IMR-90 (cell line): ENCODE results near the gene APH1A. TPM values are rescaled to one million over a fixed set of nuclear protein-coding genes. Genes with fewer than 3 reads are reported as not detected.

ENCODE experiments used
- ATAC-seq: fragments of 200-7000 bp; cut with Tn5 transposase; 2 replicates; pipeline ENCODE4 v1.9.1; 2020; ENCODE audit warnings: low read depth, mild to moderate bottlenecking, moderate library complexity
- BruUV-seq: library from RNA; stranded (reverse); fragments of 400-500 nt; replicated peaks from 2 replicates; lab custom pipeline; 2021; lab: Mats Ljungman, UMichigan
- CTCF ChIA-PET: fragments of 300-600 bp; formaldehyde crosslinking; extraction: SDS; loops from one replicate; lab custom pipeline; 2021; ENCODE audit warnings: antibody characterized with exemption; lab: Yijun Ruan, JAX
- POLR2A ChIA-PET: fragments of 300-600 bp; sonication (Branson Sonifier 250); formaldehyde crosslinking; loops from one replicate; lab custom pipeline; 2022; ENCODE audit warnings: antibody characterized with exemption; ENCODE audit not compliant: unreplicated experiment; lab: Charles Lee
- DNase-seq: peaks from one replicate; pipeline ENCODE4 v3.0.0; 2013
- H2AFZ ChIP-seq: replicated peaks from 2 replicates; pipeline ENCODE3; 2013; ENCODE audit warnings: low read length, mild to moderate bottlenecking; ENCODE audit not compliant: poor library complexity
- H2AK5ac ChIP-seq: 2 replicates; pipeline ENCODE4 v1.6.1; 2013; ENCODE audit warnings: low read depth, low read length, inconsistent platforms
- H2AK9ac ChIP-seq: replicated peaks from 2 replicates; pipeline ENCODE3; 2013; ENCODE audit warnings: mild to moderate bottlenecking, low read depth, low read length, moderate library complexity; ENCODE audit not compliant: poor library complexity
- H2BK120ac ChIP-seq: 2 replicates; pipeline ENCODE4 v1.6.1; 2013; ENCODE audit warnings: low read depth, low read length, inconsistent platforms
- H2BK15ac ChIP-seq: 3 replicates; pipeline ENCODE4 v1.6.1; 2013; ENCODE audit warnings: low read depth, low read length, inconsistent platforms
- H2BK20ac ChIP-seq: 2 replicates; pipeline ENCODE4 v1.6.1; 2013; ENCODE audit warnings: low read depth, mild to moderate bottlenecking, inconsistent platforms, low read length, moderate library complexity
- H2BK5ac ChIP-seq: 2 replicates; pipeline ENCODE4 v1.6.1; 2013; ENCODE audit warnings: mild to moderate bottlenecking, low read depth, low read length, inconsistent platforms; ENCODE audit not compliant: poor library complexity, severe bottlenecking
- H3K14ac ChIP-seq: replicated peaks from 2 replicates; pipeline ENCODE4 v1.6.1; 2013; ENCODE audit warnings: low read depth, low read length, inconsistent platforms
- H3K18ac ChIP-seq: 2 replicates; pipeline ENCODE4 v1.6.1; 2013; ENCODE audit warnings: low read depth, low read length, control low read depth
- H3K23ac ChIP-seq: 2 replicates; pipeline ENCODE4 v1.6.1; 2013; ENCODE audit warnings: low read depth, low read length, inconsistent platforms
- H3K27ac ChIP-seq: 2 replicates; pipeline ENCODE4 v1.5.1; 2013; ENCODE audit warnings: mild to moderate bottlenecking, control low read depth, low read length; ENCODE audit not compliant: insufficient read depth
- H3K27me3 ChIP-seq: 2 replicates; pipeline ENCODE4 v1.6.1; 2013; ENCODE audit warnings: low read length; ENCODE audit not compliant: control insufficient read depth, insufficient read depth
- H3K36me3 ChIP-seq: 2 replicates; pipeline ENCODE4 v1.6.1; 2013; ENCODE audit warnings: low read length, mixed read lengths; ENCODE audit not compliant: control insufficient read depth, insufficient read depth
- H3K4ac ChIP-seq: 2 replicates; pipeline ENCODE4 v1.6.1; 2013; ENCODE audit warnings: low read depth, low read length, inconsistent platforms
- H3K4me1 ChIP-seq: 2 replicates; pipeline ENCODE4 v1.6.1; 2013; ENCODE audit warnings: low read length, mixed read lengths; ENCODE audit not compliant: control insufficient read depth, insufficient read depth
- H3K4me2 ChIP-seq: 2 replicates; pipeline ENCODE4 v1.6.1; 2013; ENCODE audit warnings: low read depth, mild to moderate bottlenecking, control low read depth, low read length, moderate library complexity
- H3K4me3 ChIP-seq: 2 replicates; pipeline ENCODE4 v1.5.1; 2013; ENCODE audit warnings: low read depth, mild to moderate bottlenecking, control low read depth, low read length, moderate library complexity; ENCODE audit not compliant: insufficient read depth
- H3K56ac ChIP-seq: 2 replicates; pipeline ENCODE4 v1.6.1; 2013; ENCODE audit warnings: low read length, inconsistent platforms; ENCODE audit not compliant: insufficient read depth; ENCODE audit errors: extremely low read depth
- H3K79me1 ChIP-seq, 2 experiments: 2 replicates each; pipeline ENCODE4 v1.6.1; 2013; ENCODE audit warnings: low read length in 2 of 2, inconsistent platforms in 1 of 2, low read depth in 1 of 2
- H3K9ac ChIP-seq: 2 replicates; pipeline ENCODE4 v1.6.1; 2013; ENCODE audit warnings: low read depth, low read length, control low read depth
- H3K9me1 ChIP-seq: 2 replicates; pipeline ENCODE4 v1.6.1; 2013; ENCODE audit warnings: low read length, inconsistent platforms; ENCODE audit not compliant: insufficient read depth
- H3K9me3 ChIP-seq: 2 replicates; pipeline ENCODE4 v1.6.1; 2013; ENCODE audit warnings: low read length; ENCODE audit not compliant: control insufficient read depth, insufficient read depth
- H4K20me1 ChIP-seq: 2 replicates; pipeline ENCODE4 v1.6.1; 2013; ENCODE audit warnings: low read length, inconsistent platforms; ENCODE audit not compliant: insufficient read depth
- H4K5ac ChIP-seq: 2 replicates; pipeline ENCODE4 v1.6.1; 2013; ENCODE audit warnings: mild to moderate bottlenecking, low read depth, low read length, control low read depth
- H4K8ac ChIP-seq, 2 experiments: 2 replicates each; pipeline ENCODE4 v1.6.1; 2013; ENCODE audit warnings: low read depth in 2 of 2, low read length in 2 of 2, control low read depth in 1 of 2, inconsistent platforms in 1 of 2
- H4K91ac ChIP-seq: 2 replicates; pipeline ENCODE4 v1.6.1; 2013; ENCODE audit warnings: low read depth, low read length, inconsistent platforms; ENCODE audit not compliant: insufficient read depth
- CEBPB ChIP-seq: IDR thresholded peaks from 2 replicates; pipeline ENCODE4 v1.6.1; 2012; ENCODE audit warnings: low read depth, low read length, improper control_type of control experiment
- CHD1 ChIP-seq: IDR thresholded peaks from 2 replicates; pipeline ENCODE4 v1.6.1; 2012; ENCODE audit warnings: low read depth, low read length, improper control_type of control experiment
- MAFK ChIP-seq: IDR thresholded peaks from 2 replicates; pipeline ENCODE4 v1.6.1; 2012; ENCODE audit warnings: low read depth, low read length, improper control_type of control experiment
- MAZ ChIP-seq: IDR thresholded peaks from 2 replicates; pipeline ENCODE4 v1.6.1; 2012; ENCODE audit warnings: low read depth, mild to moderate bottlenecking, low read length, improper control_type of control experiment, moderate library complexity, borderline replicate concordance
- MXI1 ChIP-seq: IDR thresholded peaks from 2 replicates; pipeline ENCODE4 v1.6.1; 2012; ENCODE audit warnings: low read depth, mild to moderate bottlenecking, low read length, moderate library complexity, borderline replicate concordance
- NFE2L2 ChIP-seq: fragments of 150-350 bp; IDR thresholded peaks from 2 replicates; pipeline ENCODE4 v1.6.1; 2016; ENCODE audit warnings: low read depth, mild to moderate bottlenecking, low read length
- POLR2A ChIP-seq: IDR thresholded peaks from 2 replicates; pipeline ENCODE4 v1.6.1; 2012; ENCODE audit warnings: mild to moderate bottlenecking, low read depth, low read length
- RAD21 ChIP-seq: IDR thresholded peaks from 2 replicates; pipeline ENCODE4 v1.6.1; 2012; ENCODE audit warnings: low read length, improper control_type of control experiment
- RCOR1 ChIP-seq: IDR thresholded peaks from 2 replicates; pipeline ENCODE4 v1.6.1; 2012; ENCODE audit warnings: mild to moderate bottlenecking, low read length, improper control_type of control experiment; ENCODE audit not compliant: insufficient replicate concordance
- RFX5 ChIP-seq: IDR thresholded peaks from 2 replicates; pipeline ENCODE4 v1.8.0; 2012; ENCODE audit warnings: low read depth, mild to moderate bottlenecking, low read length, moderate library complexity
- SMC3 ChIP-seq: fragments of 150-350 bp; IDR thresholded peaks from 2 replicates; pipeline ENCODE4 v1.6.1; 2016; ENCODE audit warnings: low read depth, mild to moderate bottlenecking, antibody characterized with exemption, low read length, moderate library complexity
- WGBS, 2 experiments: methylation state at CpG; one replicate each; pipeline versions ENCODE4 v1.1.5 to v1.1.7; 2013; ENCODE audit warnings: missing lambda C conversion rate in 2 of 2; ENCODE audit not compliant: insufficient read length in 1 of 2; ENCODE audit errors: extremely low coverage in 2 of 2; 5-methylcytosine and 5-hydroxymethylcytosine counted together
- dilution Hi-C: fragments of 300-500 bp; cut with HindIII; formaldehyde crosslinking; loops from one replicate; pipeline ENCODE4 v1.14.3; 2018; ENCODE audit warnings: low sequenced_read_pairs; ENCODE audit not compliant: unreplicated experiment
- in situ Hi-C: fragments of 300-500 bp; cut with MboI; formaldehyde crosslinking; loops from 3 replicates; pipeline ENCODE4 v1.14.3; 2019; ENCODE audit warnings: low sequenced_read_pairs, inconsistent platforms, mixed read lengths
- intact Hi-C: fragments of 100-400 bp; cut with micrococcal nuclease; formaldehyde crosslinking; loops from 2 replicates; pipeline ENCODE4 v1.10.0; 2022
- polyA plus RNA-seq, 3 experiments: library from polyadenylated mRNA; depleted of rRNA; stranded (reverse); fragments of >200 nt; gene quantifications; 2 replicates each; pipeline ENCODE4 v1.2.3, GENCODE V29; 2012; ENCODE audit warnings: low replicate concordance in 1 of 3
- total RNA-seq: library from RNA; depleted of rRNA; stranded (reverse); fragments of >200 nt; gene quantifications from 2 replicates; pipeline ENCODE4 v1.2.3, GENCODE V29; 2012
- TF ChIP-seq, protein P1 (sequence below): fragments of 150-350 bp; IDR thresholded peaks from 2 replicates; pipeline ENCODE4 v1.6.1; 2016; ENCODE audit warnings: low read depth, mild to moderate bottlenecking, low read length, moderate library complexity, borderline replicate concordance

Gene APH1A
- total and polyA plus RNA-seq, 2 of the 4 experiments (the other 2 are of a cell fraction): 62.0 to 94.2 TPM

DNA sequence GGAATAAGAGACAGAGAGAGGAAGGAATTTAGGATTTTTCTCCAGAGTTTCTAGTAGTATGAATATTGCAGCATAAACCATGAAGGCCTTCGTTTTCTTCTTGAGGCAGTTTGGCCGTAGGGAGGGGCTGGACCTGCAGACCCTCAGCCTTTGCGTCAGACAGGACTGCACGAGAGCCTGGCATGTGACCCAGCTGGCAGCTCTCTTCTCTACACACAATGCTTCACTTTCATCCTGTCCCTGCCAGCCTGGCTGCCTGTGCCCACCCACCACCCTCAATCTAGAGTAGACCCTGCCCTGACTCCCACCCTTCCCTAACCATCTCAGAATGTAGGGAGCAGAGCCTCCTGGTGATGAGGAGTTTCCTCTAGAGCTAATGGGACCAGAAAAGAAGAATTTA, 9.6 kb downstream of the APH1A start:
- BruUV-seq: no TSS peak
- no peak overlapping the region for H2AFZ ChIP-seq
- H2BK15ac ChIP-seq: no peak overlapping the region
- H3K27ac ChIP-seq: no peak overlapping the region
- no peak overlapping the region; the same call in 1 of the 2 replicates for H4K5ac ChIP-seq
- no peaks in the 10 kb centered on the region for H3K9me3 ChIP-seq
- no peak for DNase-seq
- H3K79me1 ChIP-seq: no peaks in the 10 kb centered on the region
- dilution Hi-C loops: no loop called here
- H3K27me3 ChIP-seq: no peaks in the 10 kb centered on the region
- H4K8ac ChIP-seq: no peak overlapping the region
- no peak overlapping the region for H2AK9ac ChIP-seq
- no peaks in the 10 kb centered on the region for H3K36me3 ChIP-seq
- peaks cover 24% of the 10 kb centered on the region for H3K4me1 ChIP-seq
- no peak overlapping the region for H2BK20ac ChIP-seq
- WGBS, 2 experiments: 49% methylated on average over 4 of the region's 4 CpGs; no CpG with 5 or more reads in 1 of the 2 experiments
- ChIA-PET CTCF (no interaction called here), POLR2A (no interaction called here)
- no peak overlapping the region for H3K9ac ChIP-seq
- H3K56ac ChIP-seq: no peak overlapping the region
- in situ Hi-C loops: no loop called here
- H3K14ac ChIP-seq: no peak overlapping the region
- H4K20me1 ChIP-seq: no peaks in the 10 kb centered on the region
- no peak overlapping the region for H3K4me3 ChIP-seq
- no peak overlapping the region for H3K4me2 ChIP-seq
- no peak overlapping the region for H2BK5ac ChIP-seq
- TF ChIP-seq SMC3 (no peak), RAD21 (no peak), MXI1 (no peak), CEBPB (no peak), MAZ (no peak), MAFK (no peak), RFX5 (no peak), CHD1 (no peak), POLR2A (no peak), NFE2L2 (no peak), RCOR1 (no peak)
- TF ChIP-seq, protein P1, sequence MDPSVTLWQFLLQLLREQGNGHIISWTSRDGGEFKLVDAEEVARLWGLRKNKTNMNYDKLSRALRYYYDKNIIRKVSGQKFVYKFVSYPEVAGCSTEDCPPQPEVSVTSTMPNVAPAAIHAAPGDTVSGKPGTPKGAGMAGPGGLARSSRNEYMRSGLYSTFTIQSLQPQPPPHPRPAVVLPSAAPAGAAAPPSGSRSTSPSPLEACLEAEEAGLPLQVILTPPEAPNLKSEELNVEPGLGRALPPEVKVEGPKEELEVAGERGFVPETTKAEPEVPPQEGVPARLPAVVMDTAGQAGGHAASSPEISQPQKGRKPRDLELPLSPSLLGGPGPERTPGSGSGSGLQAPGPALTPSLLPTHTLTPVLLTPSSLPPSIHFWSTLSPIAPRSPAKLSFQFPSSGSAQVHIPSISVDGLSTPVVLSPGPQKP: no peak
- H3K23ac ChIP-seq: no peak overlapping the region
- H2AK5ac ChIP-seq: no peak overlapping the region
- no peak overlapping the region for H4K91ac ChIP-seq
- no peak for ATAC-seq
- no peak overlapping the region for H2BK120ac ChIP-seq
- no peak overlapping the region for H3K4ac ChIP-seq
- intact Hi-C loops: loop anchor here (5.0 kb wide), 1 partner anchor 303 kb away; no protein-coding TSS in a partner anchor
- H3K9me1 ChIP-seq: peaks cover 3% of the 10 kb centered on the region; the same call in 1 of the 2 replicates
- H3K18ac ChIP-seq: no peak overlapping the region; the same call in 1 of the 2 replicates
